Gastroesophageal sphincter (tissue), 3 donors: ENCODE measurements around the gene RALGAPA1.

Experiments used
- POLR2AphosphoS5 ChIP-seq: sonication (generic); formaldehyde crosslinking; IDR thresholded peaks from one replicate; pipeline ENCODE4 v1.6.1; 2017; ENCODE audit warnings: antibody characterized with exemption
- TF ChIP-seq, protein P1 (sequence below), 4 experiments: fragments of 200-600 bp in 2 of 4; fragments of 450-650 bp in 2 of 4; sonication (generic) in 1 of 4; IDR thresholded peaks; one replicate each; pipeline ENCODE4 v1.5.1; 2017 to 2019; ENCODE audit warnings: antibody characterized with exemption in 4 of 4, mild to moderate bottlenecking in 2 of 4, moderate library complexity in 2 of 4

DNA sequence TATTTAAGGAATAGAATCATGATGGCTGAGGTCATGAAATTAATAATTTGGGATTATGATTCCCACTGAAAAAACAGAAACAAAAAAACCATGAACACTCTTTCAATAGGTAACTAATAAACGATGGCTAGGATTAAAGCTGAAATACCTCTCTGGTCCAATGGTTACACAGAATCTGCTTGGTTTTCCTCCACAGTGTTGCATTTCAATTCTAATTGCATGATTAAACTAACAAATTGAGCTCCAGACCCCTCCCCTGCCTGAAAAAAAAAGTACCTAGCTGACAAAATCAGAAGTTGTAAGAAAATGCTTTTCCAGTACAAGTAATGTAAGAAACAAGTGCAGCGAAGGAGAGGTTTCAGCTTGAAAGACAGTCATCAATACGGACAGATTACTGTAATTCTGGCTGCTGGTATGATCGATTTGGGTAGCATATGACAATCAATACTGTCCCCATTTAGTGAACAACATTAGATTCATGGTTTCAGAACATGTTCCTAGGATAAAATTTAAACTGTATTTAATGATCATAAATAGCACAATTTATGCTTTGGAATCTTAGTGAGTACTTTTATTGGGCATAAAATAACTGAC, 243.1 kb downstream of the RALGAPA1 start:
- TF ChIP-seq, protein P1, sequence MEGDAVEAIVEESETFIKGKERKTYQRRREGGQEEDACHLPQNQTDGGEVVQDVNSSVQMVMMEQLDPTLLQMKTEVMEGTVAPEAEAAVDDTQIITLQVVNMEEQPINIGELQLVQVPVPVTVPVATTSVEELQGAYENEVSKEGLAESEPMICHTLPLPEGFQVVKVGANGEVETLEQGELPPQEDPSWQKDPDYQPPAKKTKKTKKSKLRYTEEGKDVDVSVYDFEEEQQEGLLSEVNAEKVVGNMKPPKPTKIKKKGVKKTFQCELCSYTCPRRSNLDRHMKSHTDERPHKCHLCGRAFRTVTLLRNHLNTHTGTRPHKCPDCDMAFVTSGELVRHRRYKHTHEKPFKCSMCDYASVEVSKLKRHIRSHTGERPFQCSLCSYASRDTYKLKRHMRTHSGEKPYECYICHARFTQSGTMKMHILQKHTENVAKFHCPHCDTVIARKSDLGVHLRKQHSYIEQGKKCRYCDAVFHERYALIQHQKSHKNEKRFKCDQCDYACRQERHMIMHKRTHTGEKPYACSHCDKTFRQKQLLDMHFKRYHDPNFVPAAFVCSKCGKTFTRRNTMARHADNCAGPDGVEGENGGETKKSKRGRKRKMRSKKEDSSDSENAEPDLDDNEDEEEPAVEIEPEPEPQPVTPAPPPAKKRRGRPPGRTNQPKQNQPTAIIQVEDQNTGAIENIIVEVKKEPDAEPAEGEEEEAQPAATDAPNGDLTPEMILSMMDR (IDR thresholded peaks at IDR 0.05) = no peak
- no peak for TF ChIP-seq POLR2AphosphoS5
